ENCODE data around the gene PIGU.

DNA sequence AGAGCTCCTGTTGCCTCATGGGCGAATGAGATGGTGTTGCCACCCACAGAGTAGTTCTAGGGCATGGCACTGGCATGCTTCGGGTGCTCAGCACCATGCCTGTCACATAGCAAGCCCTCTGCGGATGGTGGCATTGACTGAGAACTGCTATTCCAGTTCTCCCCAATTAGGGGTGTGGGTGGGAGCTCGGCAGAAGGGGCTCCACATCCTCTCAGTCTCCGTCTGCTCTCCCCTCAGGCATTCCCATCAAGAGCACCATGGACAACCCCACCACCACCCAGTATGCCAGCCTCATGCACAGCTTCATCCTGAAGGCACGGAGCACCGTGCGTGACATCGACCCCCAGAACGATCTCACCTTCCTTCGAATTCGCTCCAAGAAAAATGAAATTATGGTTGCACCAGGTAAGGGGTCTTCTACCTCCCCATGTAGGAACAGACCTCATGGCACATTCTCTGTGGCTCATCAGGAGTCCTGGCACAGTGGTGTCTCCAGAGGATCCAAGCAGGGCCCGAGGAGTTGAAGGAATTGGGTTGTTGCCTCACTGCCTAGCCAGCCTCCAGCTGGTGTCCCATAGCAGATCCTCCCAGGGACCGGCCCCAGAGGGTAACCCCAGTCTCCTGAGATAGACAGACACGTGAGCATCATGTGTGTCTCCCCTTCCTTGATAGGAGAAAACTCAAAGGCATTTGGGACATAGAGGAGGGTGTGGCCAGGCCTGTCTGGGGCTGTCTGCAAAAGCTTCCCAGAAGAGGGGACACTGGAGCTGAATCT lies 142.3 kb downstream of the PIGU start:
- TF ChIP-seq, protein P1, sequence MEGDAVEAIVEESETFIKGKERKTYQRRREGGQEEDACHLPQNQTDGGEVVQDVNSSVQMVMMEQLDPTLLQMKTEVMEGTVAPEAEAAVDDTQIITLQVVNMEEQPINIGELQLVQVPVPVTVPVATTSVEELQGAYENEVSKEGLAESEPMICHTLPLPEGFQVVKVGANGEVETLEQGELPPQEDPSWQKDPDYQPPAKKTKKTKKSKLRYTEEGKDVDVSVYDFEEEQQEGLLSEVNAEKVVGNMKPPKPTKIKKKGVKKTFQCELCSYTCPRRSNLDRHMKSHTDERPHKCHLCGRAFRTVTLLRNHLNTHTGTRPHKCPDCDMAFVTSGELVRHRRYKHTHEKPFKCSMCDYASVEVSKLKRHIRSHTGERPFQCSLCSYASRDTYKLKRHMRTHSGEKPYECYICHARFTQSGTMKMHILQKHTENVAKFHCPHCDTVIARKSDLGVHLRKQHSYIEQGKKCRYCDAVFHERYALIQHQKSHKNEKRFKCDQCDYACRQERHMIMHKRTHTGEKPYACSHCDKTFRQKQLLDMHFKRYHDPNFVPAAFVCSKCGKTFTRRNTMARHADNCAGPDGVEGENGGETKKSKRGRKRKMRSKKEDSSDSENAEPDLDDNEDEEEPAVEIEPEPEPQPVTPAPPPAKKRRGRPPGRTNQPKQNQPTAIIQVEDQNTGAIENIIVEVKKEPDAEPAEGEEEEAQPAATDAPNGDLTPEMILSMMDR (IDR thresholded peaks at IDR 0.05): no peak
- TF ChIP-seq POLR2AphosphoS5 (IDR thresholded peaks at IDR 0.05; ENCODE audit: insufficient read depth in 1 of 2, low read depth in 1 of 2): no peak
